ENCODE results near the gene FMNL2.
A peak's percentile ranks its signal among the peaks of the same experiment; 100 is the strongest.

FMNL2 gene

GRCh38 chr2:152406119-152406835 lies 71.3 kb downstream of the FMNL2 start:
- no peak for DNase-seq

- no peak for DNase-seq
Measured at GRCh38 chr2:152406836-152407161, 71.8 kb downstream of the FMNL2 start.

- peak; percentile 37 for DNase-seq
Measured at GRCh38 chr2:152407204-152407721, 72.3 kb downstream of the FMNL2 start.

GRCh38 chr2:152407806-152408205 lies 72.8 kb downstream of the FMNL2 start:
- DNase-seq: no peak

GRCh38 chr2:152408254-152408653 lies 73.3 kb downstream of the FMNL2 start:
- no peak for DNase-seq

- no peak for DNase-seq
Measured at GRCh38 chr2:152409386-152410164, 74.6 kb downstream of the FMNL2 start.

GRCh38 chr2:152410165-152410597 lies 75.2 kb downstream of the FMNL2 start:
- DNase-seq: no peak

- no peak for DNase-seq
Measured at GRCh38 chr2:152411154-152411553, 76.2 kb downstream of the FMNL2 start.

- DNase-seq: no peak
Measured at GRCh38 chr2:152413228-152414030, 78.5 kb downstream of the FMNL2 start.

- DNase-seq: no peak
Measured at GRCh38 chr2:152415231-152415642, 80.3 kb downstream of the FMNL2 start.

GRCh38 chr2:152415796-152416195 lies 80.8 kb downstream of the FMNL2 start:
- DNase-seq: no peak

- peak; percentile 37 for DNase-seq
Measured at GRCh38 chr2:152418688-152419087, 83.7 kb downstream of the FMNL2 start.

GRCh38 chr2:152419944-152420343 lies 85.0 kb downstream of the FMNL2 start:
- no peak for DNase-seq

- DNase-seq: no peak
Measured at GRCh38 chr2:152420363-152420762, 85.4 kb downstream of the FMNL2 start.

GRCh38 chr2:152420936-152421335 lies 86.0 kb downstream of the FMNL2 start:
- DNase-seq: no peak

- DNase-seq: no peak
Measured at GRCh38 chr2:152421521-152422370, 86.8 kb downstream of the FMNL2 start.

- DNase-seq: no peak
Measured at GRCh38 chr2:152423684-152424083, 88.7 kb downstream of the FMNL2 start.

- no peak for DNase-seq
Measured at GRCh38 chr2:152425765-152426727, 91.1 kb downstream of the FMNL2 start.

- DNase-seq: no peak
Measured at GRCh38 chr2:152426801-152427200, 91.8 kb downstream of the FMNL2 start.

- no peak for DNase-seq
Measured at GRCh38 chr2:152427902-152428301, 92.9 kb downstream of the FMNL2 start.

Measured in femur (tissue), 1 donor.